Activated B cell treated with CpG ODN at 0.5 μM for 24 hours (primary cell): ENCODE results near the gene SFPQ. TPM values are rescaled to one million over a fixed set of nuclear protein-coding genes. Genes with fewer than 3 reads are reported as not detected.
A peak's percentile ranks its signal among the peaks of the same experiment; 100 is the strongest.

ENCODE experiments used
- ATAC-seq: fragments of 200-7000 bp; cut with Tn5 transposase; one replicate; pipeline ENCODE4 v1.10.0; 2021; ENCODE audit warnings: low read depth, mild to moderate bottlenecking, moderate library complexity
- CTCF ChIA-PET: fragments of 350-600 bp; sonication (Branson Sonifier 250); formaldehyde crosslinking; loops from one replicate; lab custom pipeline; 2021; ENCODE audit warnings: antibody characterized with exemption; lab: Charles Lee
- POLR2A ChIA-PET: fragments of 350-600 bp; sonication (Branson Sonifier 250); formaldehyde crosslinking; loops from one replicate; lab custom pipeline; 2021; ENCODE audit warnings: antibody characterized with exemption; lab: Charles Lee
- DNase-seq: peaks from one replicate; pipeline ENCODE4 v3.0.0; 2022
- H3K27ac Mint-ChIP-seq: one replicate; pipeline ENCODE4 v1.8.0; 2020; ENCODE audit warnings: mixed read lengths
- H3K27me3 Mint-ChIP-seq: one replicate; pipeline ENCODE4 v1.8.0; 2021; ENCODE audit warnings: mixed read lengths
- H3K36me3 Mint-ChIP-seq: one replicate; pipeline ENCODE4 v1.8.0; 2021; ENCODE audit warnings: low read depth, mixed read lengths
- H3K4me1 Mint-ChIP-seq: one replicate; pipeline ENCODE4 v1.8.0; 2021; ENCODE audit warnings: mixed read lengths
- H3K4me3 Mint-ChIP-seq: one replicate; pipeline ENCODE4 v1.8.0; 2020; ENCODE audit warnings: mild to moderate bottlenecking, mixed read lengths
- H3K9me3 Mint-ChIP-seq: one replicate; pipeline ENCODE4 v1.8.0; 2020; ENCODE audit warnings: mixed read lengths
- intact Hi-C: fragments of 100-400 bp; cut with micrococcal nuclease; formaldehyde crosslinking; loops from one replicate; pipeline ENCODE4 v1.15.1; 2024
- total RNA-seq: library from RNA; stranded (reverse); gene quantifications from 2 replicates; pipeline ENCODE4 v1.2.3, GENCODE V29; 2022
- TF ChIP-seq, protein P1 (sequence below): fragments of 200-600 bp; IDR thresholded peaks from one replicate; pipeline ENCODE4 v1.8.0; 2022; ENCODE audit warnings: antibody characterized with exemption, mild to moderate bottlenecking

SFPQ gene
- total RNA-seq, 1 donor from 2014 or later: 429 TPM

DNA sequence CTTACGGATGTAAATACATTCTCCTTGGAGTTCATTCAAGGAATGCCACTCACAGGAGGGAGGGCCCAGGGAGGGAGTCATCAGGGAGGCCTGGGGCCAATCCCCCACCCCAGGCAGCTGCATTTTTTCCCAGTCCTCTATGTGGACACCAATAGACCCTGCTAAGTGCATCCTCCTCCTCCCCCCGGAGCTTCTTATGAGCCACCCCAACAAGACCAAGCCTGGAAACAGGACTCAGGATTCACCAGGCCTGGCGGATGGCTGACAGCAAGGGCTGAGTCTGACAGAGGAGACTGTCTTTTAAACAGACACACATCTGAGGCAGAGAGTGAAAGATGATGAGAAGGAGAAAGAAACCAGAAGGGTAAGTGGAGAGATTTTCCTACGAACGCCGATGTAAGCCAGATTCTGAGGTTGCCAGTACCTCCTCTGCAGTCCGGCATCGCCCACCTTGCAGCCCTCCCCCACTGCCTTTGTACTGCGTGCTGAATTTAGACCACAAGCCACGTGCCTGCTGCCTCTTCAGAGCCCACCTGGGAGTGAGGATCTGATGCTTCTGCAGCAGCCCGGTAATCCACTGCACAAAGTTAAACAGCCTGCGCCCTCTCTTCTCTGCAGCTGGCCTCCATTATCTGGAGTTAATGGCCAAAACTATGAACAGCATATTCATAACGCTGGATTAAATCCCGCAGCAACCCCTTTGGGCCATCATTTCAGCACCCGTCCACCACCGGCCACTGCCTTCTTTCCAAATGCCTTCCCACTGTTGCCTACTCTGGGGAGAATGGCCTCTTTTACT lies 17.6 kb upstream of the SFPQ start:
- TF ChIP-seq, protein P1, sequence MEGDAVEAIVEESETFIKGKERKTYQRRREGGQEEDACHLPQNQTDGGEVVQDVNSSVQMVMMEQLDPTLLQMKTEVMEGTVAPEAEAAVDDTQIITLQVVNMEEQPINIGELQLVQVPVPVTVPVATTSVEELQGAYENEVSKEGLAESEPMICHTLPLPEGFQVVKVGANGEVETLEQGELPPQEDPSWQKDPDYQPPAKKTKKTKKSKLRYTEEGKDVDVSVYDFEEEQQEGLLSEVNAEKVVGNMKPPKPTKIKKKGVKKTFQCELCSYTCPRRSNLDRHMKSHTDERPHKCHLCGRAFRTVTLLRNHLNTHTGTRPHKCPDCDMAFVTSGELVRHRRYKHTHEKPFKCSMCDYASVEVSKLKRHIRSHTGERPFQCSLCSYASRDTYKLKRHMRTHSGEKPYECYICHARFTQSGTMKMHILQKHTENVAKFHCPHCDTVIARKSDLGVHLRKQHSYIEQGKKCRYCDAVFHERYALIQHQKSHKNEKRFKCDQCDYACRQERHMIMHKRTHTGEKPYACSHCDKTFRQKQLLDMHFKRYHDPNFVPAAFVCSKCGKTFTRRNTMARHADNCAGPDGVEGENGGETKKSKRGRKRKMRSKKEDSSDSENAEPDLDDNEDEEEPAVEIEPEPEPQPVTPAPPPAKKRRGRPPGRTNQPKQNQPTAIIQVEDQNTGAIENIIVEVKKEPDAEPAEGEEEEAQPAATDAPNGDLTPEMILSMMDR: no peak
- intact Hi-C loops: no loop called here

DNA sequence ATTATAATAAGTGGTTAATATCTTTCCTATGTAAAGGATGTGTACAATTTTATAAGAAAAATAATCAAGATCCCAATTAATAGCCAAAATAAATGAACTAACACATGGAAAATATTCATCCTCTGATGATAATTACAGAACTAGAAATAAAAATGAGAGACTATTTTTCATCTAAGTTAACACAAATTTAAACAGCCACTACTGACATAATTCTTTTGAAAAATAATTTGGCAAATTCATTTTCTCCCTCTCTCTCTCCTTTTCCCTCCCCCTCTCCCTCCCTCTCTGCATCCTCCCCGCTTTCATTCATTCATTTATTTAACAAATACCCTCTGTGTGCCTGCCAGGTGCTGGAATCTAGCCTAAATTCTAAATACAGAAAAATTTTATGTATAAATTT lies 10.3 kb upstream of the SFPQ start:
- TF ChIP-seq, protein P1: no peak
- ChIA-PET POLR2A (no interaction called here), CTCF (no interaction called here)
- intact Hi-C loops: loop anchor here (2.0 to 5.0 kb wide), 3 partner anchors 66 to 529 kb away; partner anchors contain the start of gene ZMYM4
- Mint-ChIP-seq H3K27me3 (no peaks in the 10 kb centered on the region), H3K9me3 (no peaks in the 10 kb centered on the region), H3K27ac (no peak overlapping the region), H3K4me3 (no peak overlapping the region), H3K36me3 (no peaks in the 10 kb centered on the region), H3K4me1 (peaks cover 5% of the 10 kb centered on the region)
- DNase-seq (no peak), ATAC-seq (no peak)

More for the DNA sequence above, 17.6 kb upstream of the SFPQ start:
- peaks cover 7% of the 10 kb centered on the region for H3K27me3 Mint-ChIP-seq
- ChIA-PET POLR2A (no interaction called here), CTCF (no interaction called here)
- H3K9me3 Mint-ChIP-seq: no peaks in the 10 kb centered on the region
- DNase-seq (no peak), ATAC-seq (no peak)
- no peak overlapping the region for H3K4me3 Mint-ChIP-seq
- no peaks in the 10 kb centered on the region for H3K4me1 Mint-ChIP-seq
- no peaks in the 10 kb centered on the region for H3K36me3 Mint-ChIP-seq
- H3K27ac Mint-ChIP-seq: no peak overlapping the region

DNA sequence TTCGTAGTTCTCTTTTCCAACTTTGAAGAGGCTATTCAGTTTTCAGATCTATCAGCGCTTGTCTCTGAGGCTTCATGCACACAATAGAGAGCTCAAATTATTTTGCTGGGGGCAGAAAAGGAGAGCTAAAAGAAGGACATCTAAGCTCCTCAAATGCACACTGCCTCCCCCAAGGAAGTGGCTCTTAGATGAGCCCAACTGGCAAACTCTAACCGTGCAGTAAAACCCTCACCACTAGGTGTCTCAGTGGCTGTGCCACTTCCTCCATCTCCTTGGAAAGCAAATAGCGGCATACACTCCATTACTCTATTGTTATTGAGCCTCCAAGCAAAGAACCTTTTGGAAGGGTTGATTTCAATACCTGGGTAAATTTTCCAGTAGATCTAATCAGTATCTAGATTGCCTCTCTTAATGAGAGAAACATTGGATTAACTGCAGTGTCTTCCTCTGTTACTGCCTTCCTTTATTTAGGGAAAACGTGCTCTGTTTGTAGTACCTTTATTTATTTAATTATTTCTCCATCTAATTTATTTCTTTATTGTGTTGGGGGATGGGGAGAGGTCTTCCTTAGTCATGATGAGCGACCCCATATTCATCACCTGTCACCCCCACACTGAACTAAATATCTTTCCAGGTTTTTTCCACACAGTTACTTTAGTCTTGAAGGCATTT lies 9.2 kb upstream of the SFPQ start:
- H3K27me3 Mint-ChIP-seq: no peaks in the 10 kb centered on the region
- no peak overlapping the region for H3K27ac Mint-ChIP-seq
- H3K36me3 Mint-ChIP-seq: no peaks in the 10 kb centered on the region
- ChIA-PET CTCF (interaction anchor here (0.6 to 1.2 kb wide), 10 partner anchors 9 to 119 kb away, joined by 3 to 17 read pairs (median 3); partner anchors contain the start of gene SFPQ), POLR2A (interaction anchor here (1.3 kb wide), 1 partner anchor 9 kb away, joined by 19 read pairs; the partner anchor contains the start of gene SFPQ)
- TF ChIP-seq, protein P1: peak; percentile 58
- H3K4me1 Mint-ChIP-seq: peaks cover 5% of the 10 kb centered on the region
- H3K4me3 Mint-ChIP-seq: no peak overlapping the region
- peak; percentile 30 for DNase-seq
- ATAC-seq: peak; percentile 100
- no peaks in the 10 kb centered on the region for H3K9me3 Mint-ChIP-seq
- intact Hi-C loops: loop anchor here (1.0 to 5.0 kb wide), 6 partner anchors 9 to 572 kb away; partner anchors contain the start of genes SFPQ and ZMYM4

DNA sequence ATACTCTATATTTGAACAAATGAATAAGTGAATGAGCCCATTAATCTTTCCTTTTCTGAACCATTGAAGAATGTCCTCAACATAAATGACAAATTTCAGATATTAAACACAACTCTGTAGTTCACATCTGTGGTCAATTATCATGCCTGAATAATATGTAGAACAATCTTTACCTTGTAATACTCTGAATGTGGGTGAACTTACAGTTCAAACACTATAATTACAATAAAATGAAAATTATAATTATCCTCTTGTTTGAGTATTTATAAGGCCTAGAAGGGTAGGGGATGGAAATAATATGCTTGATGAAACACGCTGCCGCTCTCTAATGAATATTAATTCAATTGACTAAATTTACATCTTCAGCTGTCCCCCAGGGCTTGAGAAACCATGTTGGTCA lies 8.7 kb upstream of the SFPQ start:
- intact Hi-C loops: loop anchor here (1.0 to 5.0 kb wide), 6 partner anchors 8 to 573 kb away; partner anchors contain the start of genes SFPQ and ZMYM4
- DNase-seq (no peak), ATAC-seq (no peak)
- ChIA-PET POLR2A (interaction anchor here (1.3 kb wide), 1 partner anchor 9 kb away, joined by 19 read pairs; the partner anchor contains the start of gene SFPQ), CTCF (interaction anchor here (0.6 to 1.2 kb wide), 10 partner anchors 9 to 120 kb away, joined by 3 to 17 read pairs (median 3); partner anchors contain the start of gene SFPQ)
- TF ChIP-seq, protein P1: no peak
- Mint-ChIP-seq H3K27me3 (no peaks in the 10 kb centered on the region), H3K9me3 (no peaks in the 10 kb centered on the region), H3K4me3 (no peak overlapping the region), H3K27ac (no peak overlapping the region), H3K36me3 (no peaks in the 10 kb centered on the region), H3K4me1 (peaks cover 5% of the 10 kb centered on the region)
